ENCODE data around the gene NCOA4.
"Not testable (repeated sequence)": the region's sequence is repeated elsewhere in the genome, so short reads cannot be mapped to it uniquely, and the experiment has no call there.

The NCOA4 gene

GRCh38 chr10:45978554-45978953 lies 51.9 kb downstream of the NCOA4 start:
- not testable (repeated sequence) for DNase-seq

- not testable (repeated sequence) for DNase-seq
Measured at GRCh38 chr10:45974041-45974440, 56.4 kb downstream of the NCOA4 start.

- DNase-seq: not testable (repeated sequence)
Measured at GRCh38 chr10:45972813-45973169, 57.6 kb downstream of the NCOA4 start.

- not testable (repeated sequence) for DNase-seq
Measured at GRCh38 chr10:45972106-45972812, 58.2 kb downstream of the NCOA4 start, which contains the start of gene TIMM23. Gene TIMM23, plus strand, starts transcription at chr10:45972489. Its CDS starts 136 bp downstream, at chr10:45972625.

GRCh38 chr10:45971742-45972105 lies 58.7 kb downstream of the NCOA4 start:
- DNase-seq: not testable (repeated sequence)

- DNase-seq: not testable (repeated sequence)
Measured at GRCh38 chr10:45971019-45971418, 59.4 kb downstream of the NCOA4 start.

GRCh38 chr10:45962686-45963452 lies 67.6 kb downstream of the NCOA4 start:
- DNase-seq: not testable (repeated sequence)

- not testable (repeated sequence) for DNase-seq
Measured at GRCh38 chr10:45957928-45958327, 72.5 kb downstream of the NCOA4 start.

- DNase-seq: not testable (repeated sequence)
Measured at GRCh38 chr10:45956634-45957033, 73.8 kb downstream of the NCOA4 start.

Data from SIG-M5 (cell line).